Measurements from ENCODE around the gene TMC1.

GRCh38 chr9:72485821-72486593 lies 35.4 kb upstream of the TMC1 start:
- TF ChIP-seq CTCF (IDR thresholded peaks at IDR 0.05 in 4 of 5, conservative IDR thresholded peaks at IDR 0.05 in 1 of 5) (no peak), POLR2A (IDR thresholded peaks at IDR 0.05) (no peak)
